GM21717 (cell line): ENCODE measurements around the gene DHFR2.

Experiments used
- ATAC-seq: cut with Tn5 transposase; IDR thresholded peaks from one replicate; pipeline ENCODE4 v1.9.1; 2021; ENCODE audit warnings: mild to moderate bottlenecking, moderate library complexity; ENCODE audit not compliant: unreplicated experiment

The DHFR2 gene

GRCh38 chr3:94008253-94008652 is 54.5 kb downstream of the DHFR2 start:
- no peak for ATAC-seq
